ENCODE data around the gene EGFR.

EGFR gene

GRCh38 chr7:55018361-55019190 lies at the start of gene EGFR:
Gene EGFR (plus strand): TSS chr7:55019017. CDS start chr7:55019278, 261 bp downstream.
- Mint-ChIP-seq H3K4me1 (peaks cover 7% of the 10 kb centered on the region), H3K27me3 (peaks cover 27% of the 10 kb centered on the region), H3K4me3 (peak within 1 kb of the TSS; percentile 23), H3K9me3 (peaks cover 4% of the 10 kb centered on the region), H3K27ac (no peak within 1 kb of the TSS), H3K36me3 (no peaks in the 10 kb centered on the region)

- H3K9me3 Mint-ChIP-seq, result peaks cover 11% of the 10 kb centered on the region
- no peaks in the 10 kb centered on the region for H3K36me3 Mint-ChIP-seq
- no peaks in the 10 kb centered on the region for H3K4me1 Mint-ChIP-seq
- no peak overlapping the region for H3K4me3 Mint-ChIP-seq
- H3K27ac Mint-ChIP-seq, result no peak overlapping the region
- H3K27me3 Mint-ChIP-seq, result peaks cover 1% of the 10 kb centered on the region
These were observed 49.4 kb upstream of the EGFR start for GRCh38 chr7:54969208-54969967.

GRCh38 chr7:54972733-54973294 lies 46.0 kb upstream of the EGFR start:
- no peaks in the 10 kb centered on the region for H3K4me1 Mint-ChIP-seq
- no peak overlapping the region for H3K27ac Mint-ChIP-seq
- H3K9me3 Mint-ChIP-seq, result peaks cover 8% of the 10 kb centered on the region
- H3K4me3 Mint-ChIP-seq, result no peak overlapping the region
- peaks cover 1% of the 10 kb centered on the region for H3K27me3 Mint-ChIP-seq
- H3K36me3 Mint-ChIP-seq, result no peaks in the 10 kb centered on the region

DNA sequence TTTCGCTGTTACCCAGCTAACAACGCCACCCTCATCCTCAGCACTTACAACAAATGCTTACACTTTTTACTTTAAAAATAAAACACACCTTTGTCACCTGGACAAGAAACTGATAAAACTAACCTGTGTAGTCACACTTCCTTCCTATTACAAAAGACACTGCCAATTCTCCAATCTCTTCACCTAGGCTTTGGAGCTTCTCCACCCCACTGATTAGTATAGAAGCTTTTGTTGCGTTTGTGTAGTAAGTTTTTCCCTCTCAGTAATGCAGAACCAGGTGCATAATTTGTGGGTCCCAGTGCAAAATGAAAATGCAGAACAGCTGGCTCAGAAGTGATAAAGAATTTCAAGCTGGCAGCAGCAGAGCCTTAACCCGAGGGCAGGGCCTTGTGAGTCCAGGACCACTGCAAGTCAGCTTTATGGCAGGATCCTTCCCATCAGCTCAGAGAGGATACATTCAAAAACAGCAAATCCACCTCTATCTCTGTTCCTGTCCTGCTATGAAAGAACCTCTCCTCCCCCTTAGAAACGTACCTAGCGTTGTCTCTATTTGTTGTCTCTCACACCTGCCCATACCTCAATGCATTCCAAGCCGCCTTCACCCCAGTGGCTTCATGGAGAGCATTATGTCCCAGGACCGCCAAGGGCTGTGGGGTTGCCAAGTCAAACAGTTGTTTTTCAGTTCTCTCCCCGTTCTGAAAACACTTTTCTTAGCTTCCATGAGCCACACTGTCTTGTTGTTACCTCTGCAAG lies 40.3 kb upstream of the EGFR start:
- peaks cover 2% of the 10 kb centered on the region for H3K27me3 Mint-ChIP-seq
- H3K36me3 Mint-ChIP-seq, result no peaks in the 10 kb centered on the region
- H3K9me3 Mint-ChIP-seq, result no peaks in the 10 kb centered on the region

GRCh38 chr7:54980521-54980920 lies 38.3 kb upstream of the EGFR start:
- Mint-ChIP-seq H3K4me3 (no peak overlapping the region), H3K27me3 (peaks cover 4% of the 10 kb centered on the region), H3K4me1 (no peaks in the 10 kb centered on the region), H3K9me3 (peaks cover 4% of the 10 kb centered on the region), H3K27ac (no peak overlapping the region), H3K36me3 (no peaks in the 10 kb centered on the region)

More for the DNA sequence above, 40.3 kb upstream of the EGFR start:
- no peak overlapping the region for H3K4me3 Mint-ChIP-seq
- H3K27ac Mint-ChIP-seq, result no peak overlapping the region
- H3K4me1 Mint-ChIP-seq, result no peaks in the 10 kb centered on the region

GRCh38 chr7:54981913-54982312 lies 36.9 kb upstream of the EGFR start:
- peaks cover 4% of the 10 kb centered on the region for H3K9me3 Mint-ChIP-seq
- H3K27ac Mint-ChIP-seq, result no peak overlapping the region
- H3K27me3 Mint-ChIP-seq, result peaks cover 4% of the 10 kb centered on the region
- no peak overlapping the region for H3K4me3 Mint-ChIP-seq
- no peaks in the 10 kb centered on the region for H3K36me3 Mint-ChIP-seq
- no peaks in the 10 kb centered on the region for H3K4me1 Mint-ChIP-seq

GRCh38 chr7:54985426-54986330 lies 33.1 kb upstream of the EGFR start:
- H3K36me3 Mint-ChIP-seq, result no peaks in the 10 kb centered on the region
- H3K9me3 Mint-ChIP-seq, result peaks cover 4% of the 10 kb centered on the region
- no peak overlapping the region for H3K4me3 Mint-ChIP-seq
- no peak overlapping the region for H3K27ac Mint-ChIP-seq
- peaks cover 2% of the 10 kb centered on the region for H3K27me3 Mint-ChIP-seq
- H3K4me1 Mint-ChIP-seq, result no peaks in the 10 kb centered on the region

DNA sequence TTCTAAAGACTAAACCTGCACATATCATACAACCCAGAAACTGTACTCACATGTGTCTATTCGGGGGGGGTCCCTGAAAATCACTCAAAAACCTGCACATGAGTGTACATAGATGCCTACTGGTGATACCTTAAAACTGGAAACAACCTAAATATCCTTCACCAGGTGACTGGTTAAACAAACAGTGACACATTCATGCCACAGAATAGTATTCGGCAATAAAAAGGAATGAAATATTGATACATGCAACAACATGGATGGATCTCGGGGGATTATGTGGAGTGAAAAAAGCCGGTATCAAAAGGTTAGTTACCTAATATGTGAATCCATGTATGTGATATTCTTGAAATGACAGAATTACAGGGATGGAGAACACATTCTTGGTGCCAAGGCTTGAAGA lies 32.1 kb upstream of the EGFR start:
- Mint-ChIP-seq H3K27ac (no peak overlapping the region), H3K4me1 (no peaks in the 10 kb centered on the region), H3K27me3 (peaks cover 4% of the 10 kb centered on the region), H3K4me3 (no peak overlapping the region), H3K9me3 (peaks cover 4% of the 10 kb centered on the region), H3K36me3 (no peaks in the 10 kb centered on the region)

DNA sequence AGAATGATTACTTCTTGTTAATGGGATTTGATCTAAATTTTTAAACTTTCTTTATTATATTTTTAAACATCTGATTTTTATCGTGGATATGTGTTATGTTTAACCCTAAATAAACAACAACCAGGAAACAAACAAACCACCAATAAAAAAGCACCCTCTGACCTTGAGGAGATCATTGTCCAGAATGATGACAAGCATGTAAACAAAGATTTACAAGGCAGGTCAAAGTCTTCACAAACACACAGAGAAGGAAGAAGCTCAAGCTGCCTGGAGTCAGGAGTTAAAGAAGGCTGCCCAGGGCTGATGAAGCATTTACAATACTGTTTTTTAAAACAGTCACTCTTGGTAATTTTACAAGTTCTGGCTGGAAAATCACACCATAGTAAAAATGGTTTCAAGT lies 31.0 kb upstream of the EGFR start:
- Mint-ChIP-seq H3K4me1 (no peaks in the 10 kb centered on the region), H3K27ac (no peak overlapping the region), H3K27me3 (peaks cover 4% of the 10 kb centered on the region), H3K36me3 (no peaks in the 10 kb centered on the region), H3K9me3 (peaks cover 4% of the 10 kb centered on the region), H3K4me3 (no peak overlapping the region)

DNA sequence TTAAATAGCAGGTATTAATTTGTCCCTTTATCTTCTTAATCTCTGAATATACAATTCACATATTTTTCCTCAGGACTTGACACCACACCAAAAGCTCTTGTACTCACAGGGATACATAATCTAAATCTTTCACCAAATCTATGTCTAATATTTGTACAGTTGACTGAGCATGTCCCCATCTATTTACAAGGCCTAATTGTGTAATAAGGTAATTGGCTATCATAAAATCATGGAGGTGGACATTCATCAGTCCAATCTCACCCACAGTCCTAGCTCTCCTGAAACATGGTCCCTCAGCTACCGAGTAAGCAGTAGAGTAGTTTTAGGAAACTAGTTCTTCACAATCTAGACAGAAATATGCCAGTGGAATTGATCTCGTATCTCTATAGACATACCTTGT lies 30.3 kb upstream of the EGFR start:
- Mint-ChIP-seq H3K27me3 (peaks cover 4% of the 10 kb centered on the region), H3K27ac (no peak overlapping the region), H3K9me3 (peaks cover 4% of the 10 kb centered on the region), H3K4me3 (no peak overlapping the region), H3K36me3 (no peaks in the 10 kb centered on the region), H3K4me1 (no peaks in the 10 kb centered on the region)

DNA sequence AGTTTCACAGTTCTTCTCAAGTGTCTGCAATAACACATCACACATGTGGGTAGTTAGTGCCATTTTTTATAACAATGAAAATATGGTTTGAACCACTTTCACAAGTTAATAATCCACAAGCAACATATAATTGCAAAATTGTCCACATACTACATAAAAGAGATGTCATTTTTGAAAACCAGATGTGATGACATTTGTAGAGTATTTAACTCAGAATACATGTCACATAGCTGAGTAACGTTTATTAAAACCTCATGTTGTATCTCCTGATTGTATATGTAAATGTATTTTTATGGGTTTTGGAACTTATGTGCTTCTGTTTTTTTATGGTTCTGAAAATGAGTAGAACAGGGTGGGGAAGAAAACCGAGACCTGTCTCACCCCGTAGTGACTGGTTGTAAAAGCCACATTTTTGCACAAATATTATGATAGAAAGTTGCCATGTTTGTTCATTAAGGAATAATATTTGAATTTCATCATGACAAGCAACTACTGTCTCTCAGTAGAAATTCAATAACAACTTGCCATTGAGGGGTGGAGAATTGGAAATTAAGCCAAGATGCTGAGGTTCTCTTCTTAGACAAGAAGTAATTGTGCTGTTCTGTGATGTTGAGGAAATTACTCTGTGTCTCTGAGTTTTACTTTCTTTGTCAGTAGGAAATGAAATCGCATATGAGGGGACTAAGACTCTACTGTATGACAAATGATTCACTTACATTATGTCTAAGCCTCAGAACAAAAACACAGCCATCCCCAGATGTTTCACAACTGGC lies 29.2 kb upstream of the EGFR start:
- H3K27me3 Mint-ChIP-seq, result peaks cover 4% of the 10 kb centered on the region
- no peaks in the 10 kb centered on the region for H3K36me3 Mint-ChIP-seq
- no peaks in the 10 kb centered on the region for H3K4me1 Mint-ChIP-seq
- H3K9me3 Mint-ChIP-seq, result no peaks in the 10 kb centered on the region
- no peak overlapping the region for H3K4me3 Mint-ChIP-seq
- no peak overlapping the region for H3K27ac Mint-ChIP-seq

- no peak overlapping the region for H3K4me3 Mint-ChIP-seq
- no peaks in the 10 kb centered on the region for H3K36me3 Mint-ChIP-seq
- no peaks in the 10 kb centered on the region for H3K9me3 Mint-ChIP-seq
- H3K27ac Mint-ChIP-seq, result no peak overlapping the region
- peaks cover 9% of the 10 kb centered on the region for H3K4me1 Mint-ChIP-seq
- peaks cover 2% of the 10 kb centered on the region for H3K27me3 Mint-ChIP-seq
These were observed 27.5 kb upstream of the EGFR start for GRCh38 chr7:54991341-54991740.

GRCh38 chr7:54992871-54993475 lies 25.8 kb upstream of the EGFR start:
- Mint-ChIP-seq H3K4me3 (no peak overlapping the region), H3K27me3 (peaks cover 2% of the 10 kb centered on the region)

DNA sequence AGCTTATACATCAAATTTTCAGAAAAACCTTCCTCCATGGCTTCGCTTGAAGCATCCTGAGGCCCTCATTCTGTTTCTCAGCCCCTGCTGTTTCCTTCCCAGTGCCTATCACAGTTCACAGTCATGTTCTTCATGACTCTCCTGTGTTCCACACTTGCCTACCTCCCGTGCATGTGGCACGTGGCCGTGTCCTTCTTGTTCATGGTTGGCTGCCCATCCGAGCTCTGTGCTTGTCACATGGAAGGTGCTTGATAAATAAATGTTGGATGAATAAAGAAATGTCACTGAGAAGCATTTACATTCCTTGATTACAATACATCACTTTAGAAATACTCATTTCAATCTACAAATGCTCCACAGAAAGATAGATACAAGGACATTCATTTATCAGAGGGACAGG lies 23.7 kb upstream of the EGFR start:
- Mint-ChIP-seq H3K4me1 (peaks cover 15% of the 10 kb centered on the region), H3K9me3 (no peaks in the 10 kb centered on the region), H3K27me3 (peaks cover 2% of the 10 kb centered on the region), H3K27ac (peak overlapping the region; percentile 20), H3K36me3 (no peaks in the 10 kb centered on the region), H3K4me3 (no peak overlapping the region)

More at GRCh38 chr7:54992871-54993475, 25.8 kb upstream of the EGFR start:
- H3K4me1 Mint-ChIP-seq, result peaks cover 15% of the 10 kb centered on the region
- H3K27ac Mint-ChIP-seq, result no peak overlapping the region
- no peaks in the 10 kb centered on the region for H3K9me3 Mint-ChIP-seq
- no peaks in the 10 kb centered on the region for H3K36me3 Mint-ChIP-seq
